Stimulated activated CD4-positive, alpha-beta T cell treated with anti-CD3 and anti-CD28 coated beads, Interleukin-4, amount 100 ng/mL, for 48 hours (primary cell): Measurements from ENCODE around the gene SMARCD2.

ENCODE experiments used
- DNase-seq, 2 donors: peaks; one replicate each; pipeline ENCODE4 v3.0.0-alpha.2; 2020; ENCODE audit warnings: low read depth in 2 of 2

SMARCD2 gene

DNA sequence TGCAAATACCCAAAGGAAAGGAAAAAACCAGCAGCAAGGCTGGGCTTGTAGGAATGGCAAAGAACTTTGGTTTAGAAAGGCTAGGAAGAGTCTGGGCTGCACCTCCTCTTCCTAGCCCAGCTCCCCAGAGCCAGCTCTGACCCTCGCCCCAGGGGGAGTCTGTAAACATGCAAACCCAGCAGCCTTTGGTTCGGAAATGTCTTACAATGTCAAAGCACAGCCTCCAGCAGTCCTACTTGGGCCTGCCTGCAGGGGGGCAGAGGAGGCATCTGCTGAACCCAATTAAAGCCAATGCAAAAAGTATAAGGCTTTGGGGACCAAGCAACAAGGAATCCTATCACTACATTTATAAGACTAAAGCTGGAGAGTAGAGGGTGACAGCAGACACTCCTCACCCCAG lies 10.0 kb downstream of the SMARCD2 start:
- DNase-seq = no peak

DNA sequence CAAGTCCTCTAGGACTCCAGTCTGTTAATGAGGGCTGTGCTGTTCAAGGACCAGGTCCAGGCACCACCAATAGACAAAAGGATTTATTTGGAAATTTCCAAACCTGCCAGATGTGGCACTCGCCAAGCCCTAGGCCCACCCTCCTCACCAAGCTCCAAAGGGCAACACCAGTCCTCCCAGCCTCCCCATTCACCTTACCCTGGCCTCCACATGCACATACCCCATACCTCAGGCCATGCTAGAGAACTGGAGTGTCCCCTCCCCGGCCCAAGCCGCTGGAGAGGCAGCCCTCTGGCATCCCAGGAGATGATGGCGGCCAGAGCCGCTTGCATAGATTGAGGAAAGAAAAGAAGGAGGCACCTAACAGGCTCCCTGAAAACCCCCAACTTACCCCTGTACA lies 10.5 kb downstream of the SMARCD2 start:
- no peak for DNase-seq

DNA sequence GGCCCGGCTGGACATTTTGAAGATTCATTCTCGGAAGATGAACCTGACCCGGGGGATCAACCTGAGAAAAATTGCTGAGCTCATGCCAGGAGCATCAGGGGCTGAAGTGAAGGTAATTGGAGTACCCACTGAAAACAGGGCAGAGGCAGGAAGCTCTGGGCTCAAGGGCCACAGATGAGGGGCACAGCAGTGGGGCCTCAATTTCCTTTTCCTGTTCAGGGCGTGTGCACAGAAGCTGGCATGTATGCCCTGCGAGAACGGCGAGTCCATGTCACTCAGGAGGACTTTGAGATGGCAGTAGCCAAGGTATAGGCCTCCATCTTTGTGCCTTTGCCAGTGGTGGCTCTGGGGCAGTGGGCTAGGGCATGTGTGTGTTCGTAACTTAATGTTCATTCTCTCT lies 11.0 kb downstream of the SMARCD2 start:
- no peak for DNase-seq

DNA sequence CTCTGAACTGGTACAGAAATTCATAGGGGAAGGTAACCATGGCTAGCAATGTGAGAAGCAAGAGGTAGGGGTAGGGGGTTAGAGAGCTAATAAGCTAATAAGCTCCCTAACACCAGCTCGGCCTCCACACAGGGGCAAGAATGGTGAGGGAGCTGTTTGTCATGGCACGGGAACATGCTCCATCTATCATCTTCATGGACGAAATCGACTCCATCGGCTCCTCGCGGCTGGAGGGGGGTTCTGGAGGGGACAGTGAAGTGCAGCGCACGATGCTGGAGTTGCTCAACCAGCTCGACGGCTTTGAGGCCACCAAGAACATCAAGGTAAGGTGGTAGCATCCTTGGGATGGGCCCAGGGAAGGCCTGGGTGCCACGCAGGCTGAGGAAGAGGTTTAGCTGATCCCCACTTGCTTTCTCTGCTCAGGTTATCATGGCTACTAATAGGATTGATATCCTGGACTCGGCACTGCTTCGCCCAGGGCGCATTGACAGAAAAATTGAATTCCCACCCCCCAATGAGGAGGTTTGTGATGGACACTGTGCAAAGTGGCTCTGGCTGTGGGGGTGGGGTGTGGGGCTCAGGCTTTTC lies 11.5 kb downstream of the SMARCD2 start:
- DNase-seq = no peak

DNA sequence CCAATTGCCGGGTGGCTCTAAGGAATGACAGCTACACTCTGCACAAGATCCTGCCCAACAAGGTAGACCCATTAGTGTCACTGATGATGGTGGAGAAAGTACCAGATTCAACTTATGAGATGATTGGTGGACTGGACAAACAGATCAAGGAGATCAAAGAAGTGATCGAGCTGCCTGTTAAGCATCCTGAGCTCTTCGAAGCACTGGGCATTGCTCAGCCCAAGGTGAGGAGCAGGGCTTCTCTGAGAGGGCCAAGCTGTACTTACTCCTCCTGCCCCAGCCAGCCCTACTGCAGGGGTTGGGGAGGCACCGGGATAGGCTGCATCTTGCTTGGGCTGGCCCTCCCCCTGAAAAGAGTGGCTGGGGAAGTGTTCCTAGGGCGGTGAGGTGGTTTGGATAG lies 12.2 kb downstream of the SMARCD2 start:
- DNase-seq = no peak

DNA sequence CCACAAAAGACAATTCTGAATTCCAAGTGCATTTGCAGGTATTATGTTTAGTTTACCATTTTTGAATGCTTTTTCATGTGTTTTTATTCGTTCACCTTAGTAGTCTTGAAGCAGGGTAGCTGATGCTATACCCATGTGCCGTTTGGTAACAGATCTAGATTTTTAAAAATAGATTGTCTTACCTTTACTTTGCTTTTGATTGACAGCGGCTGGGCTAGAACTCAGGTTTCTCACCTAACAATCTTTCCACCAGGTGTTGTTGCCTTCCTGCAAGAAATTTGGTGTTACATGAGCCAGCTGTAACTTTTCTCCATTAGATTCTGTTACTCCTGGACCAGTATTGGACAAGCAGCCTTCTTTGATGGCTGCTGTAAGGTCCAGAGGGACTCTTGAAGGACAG lies 13.5 kb downstream of the SMARCD2 start:
- DNase-seq = no peak

DNA sequence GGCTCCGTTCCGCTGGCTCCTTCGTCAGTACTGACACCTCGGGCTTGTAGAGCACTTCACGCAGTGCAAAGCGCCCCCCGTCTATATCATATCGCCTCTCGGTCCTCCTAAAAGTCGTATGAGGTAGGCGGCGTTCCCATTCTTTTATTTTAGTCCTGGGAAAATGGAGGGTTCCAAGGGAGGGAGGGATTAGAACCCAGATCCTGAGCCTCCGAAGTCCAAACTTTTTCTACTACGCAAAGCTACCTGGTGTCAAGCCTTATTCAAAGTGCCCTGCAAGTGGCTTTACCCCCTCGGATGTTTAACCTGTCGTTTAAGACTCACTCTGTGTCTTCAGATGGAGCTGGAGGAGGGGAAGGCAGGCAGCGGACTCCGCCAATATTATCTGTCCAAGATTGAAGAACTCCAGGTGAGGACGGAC lies 14.7 kb downstream of the SMARCD2 start:
- no peak for DNase-seq

DNA sequence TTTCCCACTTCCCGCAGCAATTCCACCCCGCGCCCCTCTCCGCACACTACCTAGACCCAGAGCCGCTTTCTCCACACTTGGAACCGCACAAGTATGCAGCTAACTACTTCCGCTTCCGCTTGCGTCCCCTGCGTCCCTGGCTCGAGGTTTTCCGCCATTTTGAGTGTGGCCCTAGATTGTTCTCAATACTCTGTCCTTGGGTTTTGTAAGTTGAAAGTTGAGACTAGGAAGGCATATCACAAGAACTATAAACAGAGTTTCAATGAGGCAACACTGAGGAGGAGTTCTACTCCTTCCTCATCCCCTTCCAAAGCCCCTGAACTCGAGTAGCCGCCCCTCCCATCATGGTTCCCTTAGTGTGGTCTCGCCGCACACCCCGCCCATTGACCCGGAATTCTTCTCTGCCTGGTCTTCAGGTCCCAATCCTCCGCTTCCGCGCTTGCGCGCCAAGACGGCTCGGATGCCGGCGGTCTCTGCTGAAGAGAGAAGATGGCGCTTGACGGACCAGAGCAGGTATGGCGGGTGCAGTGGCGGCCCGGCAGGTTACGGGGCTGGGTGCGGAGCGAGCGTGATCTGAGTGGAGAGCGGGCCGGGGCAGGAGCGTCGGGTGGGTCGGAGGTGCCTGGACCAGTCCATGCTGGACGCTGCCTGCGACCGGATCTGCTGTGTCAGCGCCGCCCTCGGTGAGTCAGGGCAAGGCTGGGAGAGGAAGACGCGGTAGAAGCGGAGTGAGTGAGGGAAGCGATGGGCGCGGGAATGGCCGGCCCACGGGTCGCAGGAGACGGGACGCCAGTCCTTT lies 15.3 kb downstream of the SMARCD2 start, which contains the start of the genes FTSJ3 and PSMC5:
TSS of gene FTSJ3 (minus strand) at position 662 of the 799 bp plus-strand sequence. CDS start 761 bp downstream, outside the sequence.
TSS of gene PSMC5 (plus strand) at position 430 of the 799 bp plus-strand sequence. CDS start at position 490, 60 bp downstream.
- peak; percentile 89 to 95 for DNase-seq

DNA sequence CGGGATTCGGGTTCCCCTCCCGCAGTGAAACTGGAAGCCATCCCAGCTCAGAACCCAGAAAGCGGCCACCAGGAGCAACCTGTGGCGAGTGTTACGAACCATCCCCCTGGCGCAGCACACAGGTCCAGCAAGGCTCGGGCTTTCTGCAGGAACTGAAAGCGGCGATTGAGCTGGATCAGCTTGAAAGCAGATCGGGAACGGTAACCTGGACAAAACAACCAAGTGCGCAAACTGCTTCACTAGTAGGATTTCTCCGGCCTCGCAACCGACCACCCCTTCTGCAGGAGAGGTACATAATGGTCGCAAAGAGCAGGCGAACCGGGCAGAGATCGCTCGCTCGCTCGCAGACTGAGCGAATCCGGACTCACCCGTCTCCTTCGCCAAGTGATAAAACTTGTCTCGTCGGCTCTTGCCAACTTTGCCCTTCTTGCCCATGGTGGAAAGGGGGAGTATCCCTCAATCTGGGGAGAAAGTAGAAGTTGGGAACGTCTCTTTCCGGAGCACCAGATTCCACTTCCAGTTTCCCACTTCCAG lies 15.9 kb downstream of the SMARCD2 start:
- no peak for DNase-seq

DNA sequence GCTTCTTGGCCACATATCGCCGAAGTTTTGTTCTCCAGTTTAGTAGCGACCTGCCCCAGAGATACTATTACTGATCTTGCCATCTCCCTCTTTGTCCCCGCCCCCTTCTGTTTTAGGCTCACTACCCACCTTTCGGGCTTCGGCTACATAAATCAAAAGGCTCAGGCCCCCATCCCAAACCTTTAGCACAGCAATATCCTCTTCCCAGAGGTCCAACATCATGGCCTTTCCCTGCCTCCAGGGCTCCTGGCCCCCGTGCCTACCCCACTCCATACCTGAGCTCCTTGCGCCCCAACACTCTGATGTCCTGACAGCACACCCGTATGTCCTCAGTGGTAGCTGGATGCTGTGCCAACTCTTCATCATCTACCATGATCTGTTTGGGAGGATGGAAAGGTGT lies 18.1 kb downstream of the SMARCD2 start:
- DNase-seq = no peak

DNA sequence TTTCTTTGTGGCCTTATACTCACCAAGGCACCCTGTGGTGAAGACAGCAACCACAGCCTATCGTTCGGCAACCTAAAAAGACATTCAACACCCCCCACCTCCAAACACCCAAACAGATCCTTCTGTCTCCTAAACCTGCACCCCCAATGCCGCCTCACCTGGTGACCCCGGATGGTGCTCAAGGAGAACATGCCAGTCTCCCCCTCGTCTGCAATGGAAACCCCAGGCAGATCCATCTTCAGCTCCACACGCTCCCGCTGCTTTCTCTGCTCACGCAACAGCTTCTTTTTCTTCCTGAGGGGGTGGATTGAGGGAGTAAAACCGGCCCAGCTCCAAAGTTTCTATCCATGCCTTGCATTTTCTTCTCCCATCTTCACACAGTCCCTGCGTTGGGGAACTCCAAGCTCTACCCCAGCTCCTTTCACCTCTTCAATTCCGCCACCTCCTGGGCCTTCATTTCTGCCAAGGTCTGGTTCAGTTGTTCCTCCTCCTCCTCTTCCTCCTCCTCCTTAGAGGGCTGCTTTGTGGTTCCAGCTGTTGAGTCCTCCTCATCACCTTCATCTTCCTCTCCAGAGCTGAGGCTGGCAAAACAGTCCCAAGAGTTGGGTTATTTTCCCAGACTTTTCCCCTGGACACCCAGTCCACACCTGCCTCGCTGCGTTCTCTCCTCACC lies 18.7 kb downstream of the SMARCD2 start:
- DNase-seq = no peak

DNA sequence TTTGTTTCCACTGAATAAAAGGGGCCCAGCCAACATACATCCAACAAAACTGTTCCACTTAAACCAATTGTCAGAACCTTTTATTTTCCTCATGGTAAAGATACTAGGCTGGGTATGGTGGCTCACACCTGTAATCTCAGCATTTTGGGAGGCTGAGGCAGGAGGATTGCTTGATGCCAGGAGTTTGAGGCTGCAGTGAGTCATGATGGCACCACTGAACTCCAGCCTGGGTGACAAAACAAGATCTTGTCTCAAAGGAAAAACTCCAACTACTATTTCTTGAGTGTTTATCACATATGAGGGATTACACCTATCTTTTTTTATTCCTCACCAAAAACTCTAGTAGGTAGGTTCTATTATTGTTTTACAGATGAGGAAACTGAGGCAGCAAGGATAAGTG lies 19.9 kb downstream of the SMARCD2 start:
- DNase-seq = no peak

DNA sequence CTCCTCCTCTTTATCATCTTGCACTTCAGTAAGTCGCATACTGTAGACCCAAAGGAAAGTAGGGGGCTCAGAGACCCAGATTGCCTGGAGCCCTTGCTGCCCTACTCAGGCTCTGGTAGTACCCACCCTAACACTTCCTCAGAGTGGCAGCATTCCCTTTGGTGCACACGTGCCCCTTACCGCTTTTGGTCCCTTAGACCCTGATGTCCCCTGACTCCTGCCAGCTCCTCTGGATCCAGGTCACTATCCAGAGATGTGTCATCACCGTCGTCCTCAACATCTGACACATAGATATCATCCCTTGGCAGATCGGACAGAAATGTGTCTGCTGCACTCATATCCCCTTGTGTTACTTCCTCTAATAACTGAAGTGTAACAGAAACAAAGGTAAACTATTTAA lies 20.7 kb downstream of the SMARCD2 start:
- DNase-seq = no peak

DNA sequence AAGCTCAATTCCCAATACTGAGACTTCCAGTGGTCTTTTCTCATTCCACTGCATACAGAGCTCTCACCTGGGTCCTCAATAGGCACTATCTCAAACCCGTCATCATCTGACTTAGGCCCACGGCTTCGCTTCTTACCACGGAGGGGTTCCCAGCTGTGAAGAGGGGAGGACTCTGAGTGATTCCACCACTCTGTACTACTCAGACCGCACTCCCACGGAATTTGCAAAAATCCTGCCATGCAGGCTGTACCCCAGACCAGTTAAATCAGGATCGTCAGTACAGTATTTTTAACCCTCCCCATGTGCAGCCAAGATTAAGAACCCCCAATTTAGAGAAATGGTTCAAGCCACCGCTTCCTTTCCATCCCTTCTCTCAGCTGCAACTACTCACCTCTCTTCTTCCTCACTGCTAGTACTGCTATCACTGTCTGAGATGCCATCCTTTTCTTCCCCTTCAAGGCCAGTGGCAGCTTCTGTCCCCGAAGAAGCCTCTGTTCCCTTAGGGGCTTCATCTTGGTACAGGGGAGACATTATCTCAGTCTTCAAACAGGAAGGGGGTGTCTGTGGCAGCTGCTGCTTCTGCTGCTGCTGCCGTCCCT lies 21.4 kb downstream of the SMARCD2 start:
- DNase-seq = no peak

DNA sequence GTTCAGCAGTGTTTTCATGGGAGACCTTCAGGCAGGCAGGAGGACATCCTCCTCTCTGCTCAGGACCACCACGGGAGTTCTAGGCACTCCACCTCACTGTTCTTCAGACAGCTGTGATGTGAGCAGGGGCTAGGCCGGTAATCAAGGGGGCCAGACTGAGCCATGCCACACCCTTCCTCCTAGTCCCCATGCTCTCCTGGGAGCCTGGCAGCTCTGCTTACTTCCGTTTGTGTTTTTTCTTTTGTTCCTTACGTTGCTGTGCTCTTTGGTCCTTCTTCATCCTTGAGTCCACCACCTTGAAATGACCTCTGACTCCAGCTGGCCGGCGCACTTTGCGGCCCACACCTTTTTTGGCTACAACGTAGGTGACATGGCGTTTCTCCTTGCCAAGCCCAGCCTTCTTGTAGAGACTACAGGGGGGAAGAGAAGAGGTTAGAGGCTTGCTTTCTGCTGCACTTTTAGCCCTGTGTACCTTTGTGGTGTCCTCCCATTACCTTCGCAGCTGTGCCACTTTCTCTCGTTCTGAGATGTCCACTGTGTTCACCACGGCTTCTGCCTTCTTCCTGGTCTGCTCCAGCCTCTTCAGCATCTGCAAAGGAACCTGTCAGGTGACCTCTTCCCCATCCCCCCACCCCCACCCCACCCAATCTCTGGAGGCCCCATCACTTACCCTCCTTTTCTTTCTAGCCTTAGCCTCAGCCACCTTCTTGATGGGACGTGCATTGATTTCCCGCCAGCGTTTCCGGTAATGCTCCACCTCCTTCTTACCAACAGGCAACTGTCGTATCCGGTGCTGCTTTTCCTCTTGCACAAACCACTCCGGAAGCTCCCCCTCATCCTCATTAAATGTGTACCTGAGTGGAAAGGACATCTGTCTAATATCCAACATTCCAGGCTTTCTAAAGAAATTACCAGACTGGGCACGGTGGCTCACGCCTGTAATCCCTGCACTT lies 22.6 kb downstream of the SMARCD2 start:
- no peak for DNase-seq

DNA sequence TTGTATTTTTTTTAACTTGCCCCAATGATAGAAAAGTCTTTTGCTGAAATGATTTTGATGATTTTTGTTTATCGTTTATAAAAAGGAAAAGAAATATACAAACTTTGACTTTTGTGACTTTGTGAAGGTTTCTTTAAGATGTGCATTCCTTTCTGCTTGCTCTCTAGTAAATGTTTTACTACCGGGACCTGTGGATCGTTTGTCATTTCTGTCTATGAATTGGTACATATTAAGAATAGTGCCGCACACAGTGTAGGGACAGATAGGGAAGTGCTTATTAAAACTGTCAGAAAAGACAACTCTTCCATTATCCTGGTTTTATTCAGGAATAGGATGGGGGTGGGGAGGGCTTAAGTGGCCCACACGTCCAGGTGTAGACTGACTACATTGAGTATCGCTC lies 23.4 kb downstream of the SMARCD2 start:
- DNase-seq = no peak

DNA sequence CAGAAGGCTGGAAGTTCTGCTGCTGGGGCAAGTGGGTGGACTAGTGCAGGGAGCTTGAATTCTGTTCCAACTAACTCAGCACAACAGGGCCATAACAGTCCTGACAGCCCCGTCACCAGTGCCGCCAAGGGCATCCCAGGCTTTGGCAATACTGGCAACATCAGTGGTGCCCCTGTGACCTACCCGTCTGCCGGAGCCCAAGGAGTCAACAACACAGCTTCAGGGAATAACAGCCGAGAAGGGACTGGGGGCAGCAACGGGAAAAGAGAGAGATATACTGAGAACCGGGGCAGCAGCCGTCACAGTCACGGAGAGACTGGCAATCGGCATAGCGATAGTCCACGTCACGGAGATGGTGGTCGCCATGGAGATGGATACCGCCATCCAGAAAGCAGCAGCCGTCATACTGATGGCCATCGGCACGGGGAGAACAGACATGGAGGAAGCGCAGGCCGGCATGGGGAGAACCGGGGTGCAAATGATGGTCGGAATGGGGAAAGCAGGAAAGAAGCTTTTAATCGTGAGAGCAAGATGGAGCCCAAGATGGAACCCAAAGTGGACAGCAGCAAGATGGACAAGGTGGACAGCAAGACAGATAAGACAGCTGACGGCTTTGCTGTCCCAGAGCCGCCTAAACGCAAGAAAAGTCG lies 24.6 kb downstream of the SMARCD2 start:
- no peak for DNase-seq

DNA sequence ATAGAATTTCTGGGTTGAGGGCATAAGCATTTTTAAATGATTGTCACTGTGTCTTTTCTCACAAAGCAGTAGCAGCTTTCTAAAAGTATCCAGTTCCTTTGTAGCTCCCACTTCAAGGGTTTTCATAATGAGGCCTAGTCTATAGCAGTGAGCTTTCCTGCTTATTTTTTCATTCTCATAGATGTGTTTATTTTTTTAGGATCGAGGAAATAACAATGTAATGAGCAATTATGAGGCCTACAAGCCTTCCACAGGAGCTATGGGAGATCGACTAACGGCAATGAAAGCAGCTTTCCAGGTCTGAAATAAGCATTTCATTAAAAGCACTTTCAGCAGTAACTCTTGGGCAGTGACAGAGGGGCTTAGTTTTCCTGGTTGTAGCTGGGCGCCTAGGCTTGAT lies 25.8 kb downstream of the SMARCD2 start:
- no peak for DNase-seq

DNA sequence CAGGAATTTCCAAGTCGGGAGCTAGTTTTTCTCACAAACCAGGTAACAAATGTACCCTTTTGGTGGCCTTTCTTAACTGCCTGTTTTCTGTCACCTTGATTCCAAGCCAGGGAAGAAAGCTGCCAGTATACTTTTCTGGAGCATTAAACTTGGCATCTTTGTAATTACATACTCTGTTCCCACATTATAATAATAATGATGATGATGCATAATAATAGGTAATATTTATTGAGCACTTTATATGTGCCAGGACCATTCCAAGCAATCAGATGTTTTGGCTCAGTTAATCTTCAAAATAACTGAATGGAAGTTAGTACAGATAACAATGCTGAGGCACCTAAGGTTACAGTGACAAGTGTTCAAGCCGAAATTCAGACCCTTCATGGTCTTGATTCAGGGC lies 26.4 kb downstream of the SMARCD2 start:
- no peak for DNase-seq

DNA sequence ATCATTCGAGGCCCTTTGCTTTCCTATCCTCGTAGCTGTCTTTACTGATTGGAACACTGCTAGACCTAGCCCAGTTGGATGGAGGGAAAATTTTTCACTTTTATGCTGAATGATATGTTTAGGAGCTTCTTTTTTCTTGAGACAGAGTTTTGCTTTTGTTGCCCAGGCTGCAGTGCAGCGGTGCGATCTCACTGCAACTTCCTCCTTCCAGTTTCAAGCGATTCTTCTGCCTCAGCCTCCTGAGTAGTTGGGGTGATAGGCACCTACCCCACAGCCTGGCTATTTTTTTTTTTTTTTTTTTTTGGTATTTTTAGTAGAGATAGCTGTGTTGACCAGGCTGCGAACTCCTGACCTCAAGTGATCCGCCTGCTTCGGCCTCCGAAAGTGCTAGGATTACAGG lies 32.5 kb downstream of the SMARCD2 start:
- DNase-seq = no peak
